Measurements from ENCODE around the gene THAP8.
A peak's percentile ranks its signal among the peaks of the same experiment; 100 is the strongest.

THAP8 gene

DNA sequence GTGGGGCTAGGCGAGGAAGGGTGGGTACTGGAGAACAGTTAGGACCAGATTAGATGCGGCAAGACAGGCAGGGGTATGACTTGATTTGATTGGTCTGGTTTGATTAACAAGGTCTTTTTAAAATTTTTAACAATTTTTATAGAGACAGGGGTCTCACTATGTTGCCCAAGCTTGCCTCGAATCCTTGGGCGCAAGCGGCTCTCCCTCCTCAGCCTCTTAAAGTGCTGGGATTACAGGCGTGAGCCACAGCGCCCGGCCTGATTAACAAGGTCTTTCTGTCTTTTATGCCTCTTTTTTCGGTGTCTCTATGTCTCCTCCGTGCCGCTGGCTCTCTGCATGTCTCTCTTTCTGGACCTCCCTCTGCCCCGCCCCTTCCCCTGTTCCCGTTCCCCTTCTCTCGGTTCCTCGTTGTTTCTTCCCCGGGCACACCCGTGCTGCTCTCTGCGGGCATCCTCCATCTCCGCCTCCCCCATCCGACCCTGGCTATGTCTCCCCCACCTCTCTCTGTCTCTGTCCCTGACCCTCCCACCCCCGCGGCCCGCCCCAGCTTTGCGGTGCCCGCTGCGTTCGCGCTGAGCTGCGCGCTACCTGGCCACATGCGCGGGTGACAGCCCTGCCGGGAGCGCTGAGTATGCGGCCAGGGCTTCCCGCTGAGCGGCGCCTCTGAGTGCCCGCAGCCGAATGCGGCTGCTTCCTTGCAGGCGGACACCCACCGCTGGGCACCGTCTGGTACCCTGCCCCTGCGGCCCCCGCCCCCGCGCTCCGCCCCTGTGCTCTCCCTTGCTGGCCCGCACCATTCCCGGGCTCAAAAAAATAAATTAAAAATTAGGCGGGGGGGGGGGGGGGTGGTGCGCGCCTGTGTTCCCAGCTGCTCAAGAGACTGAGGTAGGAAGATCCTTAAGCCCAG lies 67.2 kb downstream of the THAP8 start:
- Histone ChIP-seq H3K18ac (ENCODE audit: low read length) (no peak overlapping the region), H3K9ac (ENCODE audit: low read length) (no peak overlapping the region), H3K4me1 (ENCODE audit: control insufficient read depth in 1 of 2, insufficient read depth in 2 of 2, low read length in 2 of 2) (no peaks in the 10 kb centered on the region), H4K8ac (ENCODE audit: low read depth, low read length) (no peak overlapping the region), H2BK12ac (ENCODE audit: low read length) (no peak overlapping the region), H3K79me1 (ENCODE audit: low read length) (no peaks in the 10 kb centered on the region), H4K91ac (ENCODE audit: low read depth, low read length) (no peak overlapping the region), H4K12ac (ENCODE audit: low read depth, low read length) (no peak overlapping the region), H2AK5ac (ENCODE audit: low read length) (no peak overlapping the region), H3K4me3 (ENCODE audit: low read depth, low read length) (peak overlapping the region; percentile 25), H3K4ac (ENCODE audit: low read depth, low read length) (no peak overlapping the region), H3K23ac (ENCODE audit: low read length) (no peak overlapping the region), H3K36me3 (ENCODE audit: control insufficient read depth in 1 of 2, insufficient read depth in 2 of 2, low read length in 2 of 2) (no peaks in the 10 kb centered on the region), H3K9me3 (ENCODE audit: insufficient read depth, low read depth, low read length) (peaks cover 5% of the 10 kb centered on the region), H3K4me2 (ENCODE audit: low read length) (peak overlapping the region; percentile 61), H3K27me3 (ENCODE audit: insufficient read depth, low read length) (peaks cover 5% of the 10 kb centered on the region), H2AFZ (ENCODE audit: insufficient read depth, low read length, poor library complexity) (peak overlapping the region; percentile 46), H3K79me2 (ENCODE audit: control insufficient read depth, insufficient read depth, low read length, poor library complexity) (no peaks in the 10 kb centered on the region), H2BK120ac (ENCODE audit: insufficient read depth, low read length, poor library complexity) (no peak overlapping the region), H3K14ac (ENCODE audit: low read length) (no peak overlapping the region), H3K27ac (ENCODE audit: low read depth, low read length) (no peak overlapping the region), H2BK5ac (ENCODE audit: low read depth, low read length, poor library complexity) (no peak overlapping the region)
- WGBS (ENCODE audit: extremely low coverage, insufficient coverage, insufficient read length), result no CpG with 5 or more reads among the region's 54 CpGs
- peak; percentile 52 to 70 for DNase-seq

- DNase-seq, result no peak
- Histone ChIP-seq H4K91ac (ENCODE audit: low read depth, low read length) (no peak overlapping the region), H2BK5ac (ENCODE audit: low read depth, low read length, poor library complexity) (no peak overlapping the region), H3K4me1 (ENCODE audit: control insufficient read depth in 1 of 2, insufficient read depth in 2 of 2, low read length in 2 of 2) (no peaks in the 10 kb centered on the region), H4K8ac (ENCODE audit: low read depth, low read length) (no peak overlapping the region), H4K12ac (ENCODE audit: low read depth, low read length) (no peak overlapping the region), H3K23ac (ENCODE audit: low read length) (no peak overlapping the region), H3K27me3 (ENCODE audit: insufficient read depth, low read length) (peaks cover 5% of the 10 kb centered on the region), H3K79me1 (ENCODE audit: low read length) (no peaks in the 10 kb centered on the region), H2BK12ac (ENCODE audit: low read length) (no peak overlapping the region), H3K36me3 (ENCODE audit: control insufficient read depth in 1 of 2, insufficient read depth in 2 of 2, low read length in 2 of 2) (no peaks in the 10 kb centered on the region), H2AK5ac (ENCODE audit: low read length) (no peak overlapping the region), H2BK120ac (ENCODE audit: insufficient read depth, low read length, poor library complexity) (no peak overlapping the region), H3K4ac (ENCODE audit: low read depth, low read length) (no peak overlapping the region), H3K27ac (ENCODE audit: low read depth, low read length) (no peak overlapping the region), H3K4me2 (ENCODE audit: low read length) (no peak overlapping the region), H3K9me3 (ENCODE audit: insufficient read depth, low read depth, low read length) (peaks cover 5% of the 10 kb centered on the region), H2AFZ (ENCODE audit: insufficient read depth, low read length, poor library complexity) (no peak overlapping the region), H3K4me3 (ENCODE audit: low read depth, low read length) (no peak overlapping the region), H3K14ac (ENCODE audit: low read length) (no peak overlapping the region), H3K18ac (ENCODE audit: low read length) (no peak overlapping the region), H3K9ac (ENCODE audit: low read length) (no peak overlapping the region), H3K79me2 (ENCODE audit: control insufficient read depth, insufficient read depth, low read length, poor library complexity) (no peaks in the 10 kb centered on the region)
- WGBS (ENCODE audit: extremely low coverage, insufficient coverage, insufficient read length), result no CpG with 5 or more reads among the region's 5 CpGs
Observed at GRCh38 chr19:35986111-35986510, 68.0 kb downstream of the THAP8 start.

Measured in trophoblast cell (in vitro differentiated cells and primary cell).